HCT116 (cell line): ENCODE data around the gene ATXN2.

ENCODE experiments used
- POLR2A ChIP-seq: IDR thresholded peaks from 2 replicates; pipeline ENCODE4 v1.7.0; 2011; ENCODE audit warnings: borderline replicate concordance; ENCODE audit not compliant: insufficient read depth, insufficient read length; ENCODE audit errors: extremely low read depth
- REST ChIP-seq: IDR thresholded peaks from 2 replicates; pipeline ENCODE4 v1.6.1; 2012; ENCODE audit warnings: low read depth
- SP1 ChIP-seq: IDR thresholded peaks from 2 replicates; pipeline ENCODE4 v1.6.1; 2012; ENCODE audit warnings: low read depth
- TF ChIP-seq, protein P1 (sequence below), 3 experiments: fragments of 200-600 bp in 1 of 3; sonication (generic) in 1 of 3; IDR thresholded peaks in 2 of 3; conservative IDR thresholded peaks in 1 of 3; 2 replicates each; pipeline ENCODE4 v1.5.1; 2012 to 2017; ENCODE audit warnings: low read depth in 2 of 3, low read length in 2 of 3, antibody characterized with exemption in 1 of 3, borderline replicate concordance in 1 of 3, control low read depth in 1 of 3, mild to moderate bottlenecking in 1 of 3, mixed read lengths in 1 of 3, mixed run types in 1 of 3, moderate library complexity in 1 of 3; ENCODE audit not compliant: insufficient read depth in 1 of 3

DNA sequence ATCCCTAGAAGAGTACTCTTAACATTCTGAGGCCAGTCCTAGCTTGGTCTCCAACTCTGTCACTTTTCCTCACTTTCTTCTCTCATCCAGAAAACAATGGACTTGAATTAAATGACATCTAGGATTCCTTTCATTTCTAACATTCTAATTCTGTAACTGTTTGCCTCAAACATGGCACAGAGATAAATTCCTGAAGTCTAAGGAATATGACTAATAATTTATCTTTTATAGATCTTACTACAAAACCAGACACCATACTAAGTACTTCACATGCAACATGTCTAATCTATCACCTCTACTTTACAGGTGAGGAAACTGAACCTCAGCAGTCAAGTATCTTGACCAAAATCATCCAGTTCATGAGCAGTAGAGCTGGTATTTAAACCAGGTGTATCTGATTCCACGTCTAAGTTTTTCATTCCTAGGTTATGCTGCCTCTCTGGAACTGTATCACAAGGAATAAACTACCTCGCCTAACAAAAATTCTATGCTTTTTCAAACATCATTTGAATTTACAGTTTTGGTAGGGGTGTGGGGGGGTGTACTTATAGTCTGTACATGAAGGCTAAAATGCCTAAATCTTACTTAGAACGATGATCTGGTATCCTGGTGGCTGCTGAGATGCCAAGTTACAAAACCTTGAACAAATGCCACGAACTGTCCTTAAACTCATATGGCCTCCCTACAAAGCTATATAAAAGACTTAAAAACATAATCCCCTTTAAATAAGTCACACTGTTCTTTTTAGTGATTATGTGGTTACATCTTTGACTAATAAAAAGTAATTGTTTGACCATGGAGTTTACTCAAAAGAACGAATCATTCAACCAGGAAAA is 41.6 kb downstream of the ATXN2 start:
- TF ChIP-seq, protein P1, sequence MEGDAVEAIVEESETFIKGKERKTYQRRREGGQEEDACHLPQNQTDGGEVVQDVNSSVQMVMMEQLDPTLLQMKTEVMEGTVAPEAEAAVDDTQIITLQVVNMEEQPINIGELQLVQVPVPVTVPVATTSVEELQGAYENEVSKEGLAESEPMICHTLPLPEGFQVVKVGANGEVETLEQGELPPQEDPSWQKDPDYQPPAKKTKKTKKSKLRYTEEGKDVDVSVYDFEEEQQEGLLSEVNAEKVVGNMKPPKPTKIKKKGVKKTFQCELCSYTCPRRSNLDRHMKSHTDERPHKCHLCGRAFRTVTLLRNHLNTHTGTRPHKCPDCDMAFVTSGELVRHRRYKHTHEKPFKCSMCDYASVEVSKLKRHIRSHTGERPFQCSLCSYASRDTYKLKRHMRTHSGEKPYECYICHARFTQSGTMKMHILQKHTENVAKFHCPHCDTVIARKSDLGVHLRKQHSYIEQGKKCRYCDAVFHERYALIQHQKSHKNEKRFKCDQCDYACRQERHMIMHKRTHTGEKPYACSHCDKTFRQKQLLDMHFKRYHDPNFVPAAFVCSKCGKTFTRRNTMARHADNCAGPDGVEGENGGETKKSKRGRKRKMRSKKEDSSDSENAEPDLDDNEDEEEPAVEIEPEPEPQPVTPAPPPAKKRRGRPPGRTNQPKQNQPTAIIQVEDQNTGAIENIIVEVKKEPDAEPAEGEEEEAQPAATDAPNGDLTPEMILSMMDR (IDR thresholded peaks at IDR 0.05 in 2 of 3, conservative IDR thresholded peaks at IDR 0.05 in 1 of 3; ENCODE audit: borderline replicate concordance in 1 of 3, insufficient read depth in 1 of 3, low read depth in 2 of 3, low read length in 2 of 3): no peak
- no peak for TF ChIP-seq REST
- TF ChIP-seq POLR2A: no peak
- no peak for TF ChIP-seq SP1
